CD4-positive, alpha-beta T cell (primary cell): ENCODE results near the gene GADL1. TPM values are rescaled to one million over a fixed set of nuclear protein-coding genes. Genes with fewer than 3 reads are reported as not detected.

Source experiments
- ATAC-seq: fragments of 200-7000 bp; cut with Tn5 transposase; one replicate; pipeline ENCODE4 v1.10.0; 2022; ENCODE audit warnings: mild to moderate bottlenecking; ENCODE audit not compliant: poor library complexity
- CTCF ChIA-PET: fragments of 350-600 bp; sonication (Branson Sonifier 250); formaldehyde crosslinking; loops from one replicate; lab custom pipeline; 2021; ENCODE audit warnings: antibody characterized with exemption, inconsistent platforms; lab: Charles Lee
- POLR2A ChIA-PET: fragments of 350-600 bp; sonication (Branson Sonifier 250); formaldehyde crosslinking; loops from one replicate; lab custom pipeline; 2021; ENCODE audit warnings: antibody characterized with exemption, inconsistent platforms; lab: Charles Lee
- DNase-seq, 14 experiments: peaks; one replicate each; pipeline ENCODE4 v3.0.0-alpha.2; 2013 to 2020; ENCODE audit warnings: mixed read lengths in 2 of 14
- H3K27ac ChIP-seq, 2 donors: one replicate each; pipeline versions ENCODE4 v1.5.1 to v1.7.0; 2013; ENCODE audit warnings: low read length in 2 of 2, low read depth in 1 of 2, mild to moderate bottlenecking in 1 of 2
- H3K27me3 ChIP-seq, 2 experiments: 1 replicate in 1 of 2; 2 replicates in 1 of 2; pipeline versions ENCODE4 v1.6.1 to v1.7.0; 2013; ENCODE audit warnings: low read length in 2 of 2, control low read depth in 1 of 2, mild to moderate bottlenecking in 1 of 2, moderate library complexity in 1 of 2; ENCODE audit not compliant: insufficient read depth in 2 of 2, control insufficient read depth in 1 of 2
- H3K36me3 ChIP-seq: one replicate; pipeline ENCODE4 v1.6.1; 2013; ENCODE audit warnings: low read length, control low read depth; ENCODE audit not compliant: insufficient read depth
- H3K4me1 ChIP-seq: one replicate; pipeline ENCODE4 v1.6.1; 2013; ENCODE audit warnings: low read length, control low read depth; ENCODE audit not compliant: insufficient read depth
- H3K4me3 ChIP-seq: one replicate; pipeline ENCODE4 v1.5.1; 2013; ENCODE audit warnings: mild to moderate bottlenecking, low read length, moderate library complexity
- H3K9me3 ChIP-seq, 2 experiments: 1 replicate in 1 of 2; 2 replicates in 1 of 2; pipeline versions ENCODE4 v1.6.1 to v1.7.0; 2013; ENCODE audit warnings: low read length in 2 of 2, mild to moderate bottlenecking in 2 of 2, control low read depth in 1 of 2, moderate library complexity in 1 of 2; ENCODE audit not compliant: control insufficient read depth in 1 of 2, insufficient read depth in 1 of 2
- H3K27ac Mint-ChIP-seq: one replicate; pipeline ENCODE4 v1.8.0; 2020; ENCODE audit warnings: mixed read lengths
- H3K27me3 Mint-ChIP-seq: one replicate; pipeline ENCODE4 v1.8.0; 2021; ENCODE audit warnings: mixed read lengths
- H3K36me3 Mint-ChIP-seq: one replicate; pipeline ENCODE4 v1.8.0; 2021; ENCODE audit warnings: low read depth, mixed read lengths
- H3K4me1 Mint-ChIP-seq: one replicate; pipeline ENCODE4 v1.8.0; 2021; ENCODE audit warnings: low read depth, mixed read lengths
- H3K4me3 Mint-ChIP-seq: one replicate; pipeline ENCODE4 v1.8.0; 2020; ENCODE audit warnings: mild to moderate bottlenecking, mixed read lengths
- H3K9me3 Mint-ChIP-seq: one replicate; pipeline ENCODE4 v1.8.0; 2020; ENCODE audit warnings: mixed read lengths
- intact Hi-C, 2 experiments: fragments of 100-400 bp; cut with DNase I in 1 of 2; cut with micrococcal nuclease in 1 of 2; formaldehyde crosslinking; loops; one replicate each; pipeline versions ENCODE4 v1.15.1 to v1.9.0; 2023 to 2025; cut with DNase I, micrococcal nuclease
- total RNA-seq, 174 experiments: library from RNA in 2 of 174; stranded (reverse) in 2 of 174; gene quantifications; one replicate each; pipeline ENCODE4 v1.2.3 and lab custom pipeline; 2021 to 2026
- TF ChIP-seq, protein P1 (sequence below): fragments of 200-600 bp; IDR thresholded peaks from one replicate; pipeline ENCODE4 v1.8.0; 2022; ENCODE audit warnings: antibody characterized with exemption, mild to moderate bottlenecking

The GADL1 gene
- total RNA-seq, 2 experiments from 2014 or later = not detected

DNA sequence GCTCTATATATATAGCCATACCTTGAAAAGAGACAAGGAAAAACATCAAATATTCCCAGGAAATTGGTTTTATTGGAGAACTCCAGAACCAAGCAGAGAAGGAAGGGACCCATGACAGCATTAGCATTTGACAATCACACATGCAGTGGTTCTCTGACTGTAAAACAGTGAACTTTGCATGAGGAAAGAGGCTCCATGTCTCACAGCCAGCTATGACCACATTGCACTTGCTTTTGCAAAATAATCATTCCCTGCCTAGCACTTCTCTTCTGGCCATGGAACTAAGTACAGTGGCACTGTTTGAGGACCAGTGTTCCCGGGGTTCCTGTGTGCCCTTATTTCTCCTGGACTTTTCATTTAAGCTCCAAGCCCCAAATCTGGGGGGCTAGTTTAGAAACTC is 202.5 kb downstream of the GADL1 start:
- Mint-ChIP-seq H3K36me3 (peaks cover 99% of the 10 kb centered on the region), H3K4me1 (peaks cover 86% of the 10 kb centered on the region), H3K27ac (peak overlapping the region; percentile 82), H3K4me3 (no peak overlapping the region), H3K27me3 (no peaks in the 10 kb centered on the region), H3K9me3 (no peaks in the 10 kb centered on the region)
- Histone ChIP-seq H3K4me3 (no peak overlapping the region), H3K9me3 (no peaks in the 10 kb centered on the region), H3K27me3 (no peaks in the 10 kb centered on the region), H3K27ac (no peak overlapping the region), H3K36me3 (peaks cover 95% of the 10 kb centered on the region), H3K4me1 (peaks cover 28% of the 10 kb centered on the region)
- intact Hi-C loops = loop anchor here (2.0 to 10.0 kb wide), 6 partner anchors 33 to 495 kb away; no protein-coding TSS in a partner anchor
- no peak for ATAC-seq
- CTCF ChIA-PET = interaction anchor here (1.3 to 3.2 kb wide), 4 partner anchors 54 to 493 kb away, joined by 3 to 14 read pairs (median 10); no protein-coding TSS in a partner anchor
- POLR2A ChIA-PET = interaction anchor here (0.6 to 1.7 kb wide), 9 partner anchors 10 to 85 kb away, joined by 3 to 8 read pairs (median 3); partner anchors contain the start of gene TGFBR2
- DNase-seq = no peak
- TF ChIP-seq, protein P1, sequence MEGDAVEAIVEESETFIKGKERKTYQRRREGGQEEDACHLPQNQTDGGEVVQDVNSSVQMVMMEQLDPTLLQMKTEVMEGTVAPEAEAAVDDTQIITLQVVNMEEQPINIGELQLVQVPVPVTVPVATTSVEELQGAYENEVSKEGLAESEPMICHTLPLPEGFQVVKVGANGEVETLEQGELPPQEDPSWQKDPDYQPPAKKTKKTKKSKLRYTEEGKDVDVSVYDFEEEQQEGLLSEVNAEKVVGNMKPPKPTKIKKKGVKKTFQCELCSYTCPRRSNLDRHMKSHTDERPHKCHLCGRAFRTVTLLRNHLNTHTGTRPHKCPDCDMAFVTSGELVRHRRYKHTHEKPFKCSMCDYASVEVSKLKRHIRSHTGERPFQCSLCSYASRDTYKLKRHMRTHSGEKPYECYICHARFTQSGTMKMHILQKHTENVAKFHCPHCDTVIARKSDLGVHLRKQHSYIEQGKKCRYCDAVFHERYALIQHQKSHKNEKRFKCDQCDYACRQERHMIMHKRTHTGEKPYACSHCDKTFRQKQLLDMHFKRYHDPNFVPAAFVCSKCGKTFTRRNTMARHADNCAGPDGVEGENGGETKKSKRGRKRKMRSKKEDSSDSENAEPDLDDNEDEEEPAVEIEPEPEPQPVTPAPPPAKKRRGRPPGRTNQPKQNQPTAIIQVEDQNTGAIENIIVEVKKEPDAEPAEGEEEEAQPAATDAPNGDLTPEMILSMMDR = no peak

DNA sequence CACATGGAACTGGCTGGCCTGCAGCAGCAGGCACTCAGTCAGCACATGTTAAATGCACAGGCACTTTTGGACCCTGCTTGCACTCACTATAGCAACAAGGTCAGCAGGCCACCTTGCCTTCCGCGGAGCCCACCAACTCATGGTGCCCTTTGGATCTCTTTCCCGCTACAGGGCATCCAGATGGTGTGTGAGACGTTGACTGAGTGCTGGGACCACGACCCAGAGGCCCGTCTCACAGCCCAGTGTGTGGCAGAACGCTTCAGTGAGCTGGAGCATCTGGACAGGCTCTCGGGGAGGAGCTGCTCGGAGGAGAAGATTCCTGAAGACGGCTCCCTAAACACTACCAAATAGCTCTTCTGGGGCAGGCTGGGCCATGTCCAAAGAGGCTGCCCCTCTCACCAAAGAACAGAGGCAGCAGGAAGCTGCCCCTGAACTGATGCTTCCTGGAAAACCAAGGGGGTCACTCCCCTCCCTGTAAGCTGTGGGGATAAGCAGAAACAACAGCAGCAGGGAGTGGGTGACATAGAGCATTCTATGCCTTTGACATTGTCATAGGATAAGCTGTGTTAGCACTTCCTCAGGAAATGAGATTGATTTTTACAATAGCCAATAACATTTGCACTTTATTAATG is 203.1 kb downstream of the GADL1 start:
- H3K4me3 ChIP-seq = no peak overlapping the region
- peaks cover 87% of the 10 kb centered on the region for H3K4me1 Mint-ChIP-seq
- ChIA-PET CTCF (interaction anchor here (1.3 to 3.2 kb wide), 3 partner anchors 53 to 492 kb away, joined by 3 to 14 read pairs (median 6); no protein-coding TSS in a partner anchor), POLR2A (interaction anchor here (0.6 to 1.3 kb wide), 8 partner anchors 9 to 85 kb away, joined by 3 to 8 read pairs (median 3); partner anchors contain the start of gene TGFBR2)
- TF ChIP-seq, protein P1 = no peak
- intact Hi-C loops = loop anchor here (5.0 to 10.0 kb wide), 3 partner anchors 177 to 494 kb away; no protein-coding TSS in a partner anchor
- H3K9me3 ChIP-seq = no peaks in the 10 kb centered on the region
- ATAC-seq = no peak
- no peak overlapping the region for H3K4me3 Mint-ChIP-seq
- peaks cover 99% of the 10 kb centered on the region for H3K36me3 Mint-ChIP-seq
- no peaks in the 10 kb centered on the region for H3K9me3 Mint-ChIP-seq
- H3K27me3 Mint-ChIP-seq = no peaks in the 10 kb centered on the region
- peak overlapping the region; percentile 82 for H3K27ac Mint-ChIP-seq
- DNase-seq = no peak
- H3K36me3 ChIP-seq = peaks cover 98% of the 10 kb centered on the region
- peaks cover 28% of the 10 kb centered on the region for H3K4me1 ChIP-seq
- no peak overlapping the region for H3K27ac ChIP-seq
- no peaks in the 10 kb centered on the region for H3K27me3 ChIP-seq

DNA sequence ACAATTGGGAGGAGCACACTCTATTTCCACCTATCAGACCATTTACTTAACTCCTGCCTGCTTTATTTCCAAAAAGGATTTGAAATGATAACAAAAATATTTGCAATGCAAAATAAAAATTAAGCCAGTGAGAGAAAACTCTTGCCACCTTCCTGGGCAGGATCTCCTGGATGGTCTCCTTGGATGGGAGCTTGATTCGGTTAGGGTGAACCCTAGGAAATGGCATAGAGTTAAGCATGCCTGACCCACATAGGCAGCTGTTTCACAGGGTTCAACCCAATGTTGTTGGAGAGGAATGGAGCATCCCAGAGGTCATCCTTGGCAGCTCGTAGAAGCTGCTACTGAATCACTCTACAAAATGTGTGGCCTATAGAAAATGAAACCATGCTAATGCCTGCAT is 204.3 kb downstream of the GADL1 start:
- Histone ChIP-seq H3K4me1 (peaks cover 30% of the 10 kb centered on the region), H3K27ac (peak overlapping the region; percentile 9 to 24), H3K9me3 (no peaks in the 10 kb centered on the region), H3K36me3 (peaks cover 93% of the 10 kb centered on the region), H3K4me3 (no peak overlapping the region), H3K27me3 (no peaks in the 10 kb centered on the region)
- no peaks in the 10 kb centered on the region for H3K27me3 Mint-ChIP-seq
- H3K27ac Mint-ChIP-seq = peak overlapping the region; percentile 82
- no peaks in the 10 kb centered on the region for H3K9me3 Mint-ChIP-seq
- ChIA-PET CTCF (no interaction called here), POLR2A (no interaction called here)
- peaks cover 99% of the 10 kb centered on the region for H3K36me3 Mint-ChIP-seq
- TF ChIP-seq, protein P1 = no peak
- DNase-seq (no peak), ATAC-seq (no peak)
- intact Hi-C loops = loop anchor here (5.0 to 10.0 kb wide), 3 partner anchors 175 to 493 kb away; no protein-coding TSS in a partner anchor
- peaks cover 87% of the 10 kb centered on the region for H3K4me1 Mint-ChIP-seq
- H3K4me3 Mint-ChIP-seq = no peak overlapping the region
